ENCODE results near the gene LPAR1. TPM values are rescaled to one million over a fixed set of nuclear protein-coding genes. Genes with fewer than 3 reads are reported as not detected.

LPAR1 gene
- total and polyA plus RNA-seq, 5 donors, result 14.2 to 42.8 (median 33.7) TPM

- WGBS, result 83% methylated on average over 4 of the region's 4 CpGs
- H3K27me3 ChIP-seq (ENCODE audit: control insufficient read depth, insufficient read depth), result no peaks in the 10 kb centered on the region
- ATAC-seq (no peak), DNase-seq (no peak)
- intact Hi-C loops (cut with DNase I), result no loop called here
- no peak overlapping the region for H3K4me3 ChIP-seq (ENCODE audit: low read length)
- H3K9me3 ChIP-seq (ENCODE audit: control insufficient read depth, low read length), result no peaks in the 10 kb centered on the region
- H3K4me1 ChIP-seq (ENCODE audit: control insufficient read depth, insufficient read depth, low read length), result peaks cover 1% of the 10 kb centered on the region
- H3K27ac ChIP-seq (ENCODE audit: low read length), result no peak overlapping the region
Observed at GRCh38 chr9:110952540-110952859, 85.8 kb downstream of the LPAR1 start.

- H3K4me3 ChIP-seq (ENCODE audit: low read length), result no peak overlapping the region
- no peaks in the 10 kb centered on the region for H3K9me3 ChIP-seq (ENCODE audit: control insufficient read depth, low read length)
- no peak overlapping the region for H3K27ac ChIP-seq (ENCODE audit: low read length)
- DNase-seq (no peak), ATAC-seq (peak in 1 of 2 donors; percentile 14)
- H3K4me1 ChIP-seq (ENCODE audit: control insufficient read depth, insufficient read depth, low read length), result peaks cover 1% of the 10 kb centered on the region
- intact Hi-C loops (cut with DNase I), result no loop called here
- WGBS, result 46% methylated on average over 4 of the region's 4 CpGs
- no peaks in the 10 kb centered on the region for H3K27me3 ChIP-seq (ENCODE audit: control insufficient read depth, insufficient read depth)
Observed at GRCh38 chr9:110951805-110952539, 86.3 kb downstream of the LPAR1 start.

GRCh38 chr9:110950041-110950645 lies 88.1 kb downstream of the LPAR1 start:
- Histone ChIP-seq H3K27me3 (ENCODE audit: control insufficient read depth, insufficient read depth) (no peaks in the 10 kb centered on the region), H3K9me3 (ENCODE audit: control insufficient read depth, low read length) (no peaks in the 10 kb centered on the region), H3K27ac (ENCODE audit: low read length) (no peak overlapping the region), H3K4me1 (ENCODE audit: control insufficient read depth, insufficient read depth, low read length) (peaks cover 1% of the 10 kb centered on the region), H3K4me3 (ENCODE audit: low read length) (no peak overlapping the region)
- ATAC-seq, result no peak
- 90% methylated on average over 4 of the region's 4 CpGs for WGBS
- no peak for DNase-seq
- intact Hi-C loops (cut with DNase I), result no loop called here

- no peak overlapping the region for H3K27ac ChIP-seq (ENCODE audit: low read length)
- 42% methylated on average over 4 of the region's 4 CpGs for WGBS
- no peaks in the 10 kb centered on the region for H3K27me3 ChIP-seq (ENCODE audit: control insufficient read depth, insufficient read depth)
- DNase-seq (no peak), ATAC-seq (no peak)
- no peaks in the 10 kb centered on the region for H3K9me3 ChIP-seq (ENCODE audit: control insufficient read depth, low read length)
- peaks cover 1% of the 10 kb centered on the region for H3K4me1 ChIP-seq (ENCODE audit: control insufficient read depth, insufficient read depth, low read length)
- H3K4me3 ChIP-seq (ENCODE audit: low read length), result no peak overlapping the region
- intact Hi-C loops (cut with DNase I), result no loop called here
Observed at GRCh38 chr9:110949081-110949480, 89.2 kb downstream of the LPAR1 start.

GRCh38 chr9:110947491-110948044 lies 90.7 kb downstream of the LPAR1 start:
- Histone ChIP-seq H3K27ac (ENCODE audit: low read length) (no peak overlapping the region), H3K4me3 (ENCODE audit: low read length) (no peak overlapping the region), H3K9me3 (ENCODE audit: control insufficient read depth, low read length) (no peaks in the 10 kb centered on the region), H3K27me3 (ENCODE audit: control insufficient read depth, insufficient read depth) (no peaks in the 10 kb centered on the region), H3K4me1 (ENCODE audit: control insufficient read depth, insufficient read depth, low read length) (peaks cover 1% of the 10 kb centered on the region)
- 82% methylated on average over 5 of the region's 5 CpGs for WGBS
- DNase-seq (no peak), ATAC-seq (no peak)
- intact Hi-C loops (cut with DNase I), result no loop called here

- H3K27me3 ChIP-seq (ENCODE audit: control insufficient read depth, insufficient read depth), result no peaks in the 10 kb centered on the region
- intact Hi-C loops (cut with DNase I), result no loop called here
- ATAC-seq, result no peak
- peaks cover 2% of the 10 kb centered on the region for H3K4me1 ChIP-seq (ENCODE audit: control insufficient read depth, insufficient read depth, low read length)
- no peaks in the 10 kb centered on the region for H3K9me3 ChIP-seq (ENCODE audit: control insufficient read depth, low read length)
- no peak for DNase-seq
- H3K27ac ChIP-seq (ENCODE audit: low read length), result no peak overlapping the region
- WGBS, result 88% methylated on average over 1 of the region's 1 CpG
- H3K4me3 ChIP-seq (ENCODE audit: low read length), result no peak overlapping the region
Observed at GRCh38 chr9:110942522-110942921, 95.7 kb downstream of the LPAR1 start.

GRCh38 chr9:110940951-110941557 lies 97.2 kb downstream of the LPAR1 start:
- 96% methylated on average over 6 of the region's 6 CpGs for WGBS
- intact Hi-C loops (cut with DNase I), result no loop called here

GRCh38 chr9:110939573-110939972 lies 98.7 kb downstream of the LPAR1 start:
- no peak overlapping the region for H3K27ac ChIP-seq (ENCODE audit: low read length)
- H3K4me1 ChIP-seq (ENCODE audit: control insufficient read depth, insufficient read depth, low read length), result peaks cover 2% of the 10 kb centered on the region
- no peak overlapping the region for H3K4me3 ChIP-seq (ENCODE audit: low read length)
- intact Hi-C loops (cut with DNase I), result no loop called here
- H3K9me3 ChIP-seq (ENCODE audit: control insufficient read depth, low read length), result no peaks in the 10 kb centered on the region
- no peak for ATAC-seq
- no peaks in the 10 kb centered on the region for H3K27me3 ChIP-seq (ENCODE audit: control insufficient read depth, insufficient read depth)
- 69% methylated on average over 1 of the region's 1 CpG for WGBS
- DNase-seq, result no peak

More at GRCh38 chr9:110940951-110941557, 97.2 kb downstream of the LPAR1 start:
- Histone ChIP-seq H3K4me1 (ENCODE audit: control insufficient read depth, insufficient read depth, low read length) (peaks cover 2% of the 10 kb centered on the region), H3K9me3 (ENCODE audit: control insufficient read depth, low read length) (no peaks in the 10 kb centered on the region), H3K4me3 (ENCODE audit: low read length) (no peak overlapping the region), H3K27me3 (ENCODE audit: control insufficient read depth, insufficient read depth) (no peaks in the 10 kb centered on the region), H3K27ac (ENCODE audit: low read length) (no peak overlapping the region)
- no peak for DNase-seq
- no peak for ATAC-seq

GRCh38 chr9:110939047-110939446 lies 99.2 kb downstream of the LPAR1 start:
- no peaks in the 10 kb centered on the region for H3K27me3 ChIP-seq (ENCODE audit: control insufficient read depth, insufficient read depth)
- no peak overlapping the region for H3K27ac ChIP-seq (ENCODE audit: low read length)
- no peak for ATAC-seq
- H3K9me3 ChIP-seq (ENCODE audit: control insufficient read depth, low read length), result no peaks in the 10 kb centered on the region
- DNase-seq, result no peak
- peaks cover 2% of the 10 kb centered on the region for H3K4me1 ChIP-seq (ENCODE audit: control insufficient read depth, insufficient read depth, low read length)
- intact Hi-C loops (cut with DNase I), result no loop called here
- WGBS, result 84% methylated on average over 5 of the region's 5 CpGs
- H3K4me3 ChIP-seq (ENCODE audit: low read length), result no peak overlapping the region

- DNase-seq, result no peak
- no peaks in the 10 kb centered on the region for H3K9me3 ChIP-seq (ENCODE audit: control insufficient read depth, low read length)
- H3K27me3 ChIP-seq (ENCODE audit: control insufficient read depth, insufficient read depth), result no peaks in the 10 kb centered on the region
- 78% methylated on average over 3 of the region's 3 CpGs for WGBS
- no peak for ATAC-seq
- peaks cover 2% of the 10 kb centered on the region for H3K4me1 ChIP-seq (ENCODE audit: control insufficient read depth, insufficient read depth, low read length)
- no peak overlapping the region for H3K27ac ChIP-seq (ENCODE audit: low read length)
- intact Hi-C loops (cut with DNase I), result no loop called here
- H3K4me3 ChIP-seq (ENCODE audit: low read length), result no peak overlapping the region
Observed at GRCh38 chr9:110938242-110938641, 100.0 kb downstream of the LPAR1 start.

- Histone ChIP-seq H3K4me1 (ENCODE audit: control insufficient read depth, insufficient read depth, low read length) (peaks cover 2% of the 10 kb centered on the region), H3K9me3 (ENCODE audit: control insufficient read depth, low read length) (no peaks in the 10 kb centered on the region), H3K4me3 (ENCODE audit: low read length) (no peak overlapping the region), H3K27me3 (ENCODE audit: control insufficient read depth, insufficient read depth) (no peaks in the 10 kb centered on the region), H3K27ac (ENCODE audit: low read length) (no peak overlapping the region)
- peak in 1 of 2 donors; percentile 46 for ATAC-seq
- intact Hi-C loops (cut with DNase I), result no loop called here
- 46% methylated on average over 3 of the region's 3 CpGs for WGBS
- no peak for DNase-seq
Observed at GRCh38 chr9:110936719-110937452, 101.4 kb downstream of the LPAR1 start.
